C4-2B (cell line): Measurements from ENCODE around the gene FAM234B.

Experiments
- H3K27ac ChIP-seq: fragments of 450-650 bp; 2 replicates; pipeline ENCODE4 v1.5.1; 2017
- CTCF ChIP-seq: fragments of 450-650 bp; conservative IDR thresholded peaks from 2 replicates; pipeline ENCODE4 v1.5.1; 2017; ENCODE audit warnings: mild to moderate bottlenecking
- ZFX ChIP-seq: fragments of 450-650 bp; IDR thresholded peaks from 2 replicates; pipeline ENCODE4 v1.6.1; 2017

FAM234B gene

DNA sequence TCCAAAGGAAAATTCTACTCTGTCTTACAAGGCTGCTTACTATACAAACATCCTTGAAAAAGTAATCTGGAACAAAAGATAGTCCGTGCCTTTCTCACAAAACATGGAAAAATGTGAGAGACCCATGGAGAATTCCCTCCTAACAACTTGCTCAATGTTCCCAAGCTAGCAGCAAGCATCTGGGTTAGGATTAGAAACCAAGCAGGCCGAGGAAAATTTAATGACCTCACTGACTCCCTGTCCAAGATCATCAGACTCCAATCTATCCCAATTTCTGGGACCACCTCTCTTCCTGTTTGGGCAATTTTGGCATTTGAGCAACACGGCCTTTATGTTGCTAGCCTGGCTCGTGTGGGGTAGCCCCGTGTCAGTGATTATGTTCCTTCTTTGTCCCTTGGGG is 77.4 kb downstream of the FAM234B start:
- no peak overlapping the region for H3K27ac ChIP-seq

DNA sequence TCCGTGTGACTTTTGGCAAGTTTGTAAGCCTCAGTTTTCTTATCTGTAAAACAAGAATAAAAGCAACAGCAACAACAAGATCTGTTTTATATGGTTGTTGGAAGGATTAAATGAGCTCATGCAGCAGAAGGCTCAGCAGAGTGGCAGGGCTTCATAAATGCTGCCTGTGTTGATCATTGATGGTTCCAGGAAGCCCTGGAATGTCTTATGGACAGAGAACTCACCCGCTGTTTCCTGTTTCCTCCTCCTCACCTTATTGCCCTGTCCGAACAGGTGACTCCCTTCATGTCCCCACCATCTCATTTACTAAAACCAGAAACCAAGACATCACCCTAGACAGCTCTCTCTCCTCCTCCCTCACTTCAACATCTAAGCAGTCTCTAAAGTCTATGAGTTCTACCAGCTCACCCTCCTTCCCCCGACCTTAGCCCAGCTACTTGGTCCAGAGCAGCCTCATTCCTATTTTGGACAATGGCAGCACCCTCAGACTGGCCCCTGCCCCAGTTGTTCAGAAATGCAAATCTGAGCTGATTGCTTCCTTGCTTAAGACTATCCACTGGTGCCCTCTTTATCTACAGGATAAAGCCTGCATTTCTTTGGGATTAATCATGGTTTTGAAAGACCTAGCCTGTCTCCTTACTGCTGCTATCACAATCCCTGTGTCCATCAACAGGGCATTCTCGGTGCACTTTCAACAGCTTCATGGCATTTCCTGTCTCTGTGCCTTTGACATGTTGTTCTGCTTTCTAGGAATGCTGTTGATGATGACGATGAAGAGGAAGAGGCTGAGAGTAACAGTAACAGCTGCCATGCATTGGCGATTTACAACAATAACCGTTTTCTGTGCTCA is 80.7 kb downstream of the FAM234B start:
- no peak overlapping the region for H3K27ac ChIP-seq
- TF ChIP-seq ZFX (no peak), CTCF (no peak)

More for the DNA sequence above, 77.4 kb downstream of the FAM234B start:
- TF ChIP-seq ZFX (no peak), CTCF (no peak)

DNA sequence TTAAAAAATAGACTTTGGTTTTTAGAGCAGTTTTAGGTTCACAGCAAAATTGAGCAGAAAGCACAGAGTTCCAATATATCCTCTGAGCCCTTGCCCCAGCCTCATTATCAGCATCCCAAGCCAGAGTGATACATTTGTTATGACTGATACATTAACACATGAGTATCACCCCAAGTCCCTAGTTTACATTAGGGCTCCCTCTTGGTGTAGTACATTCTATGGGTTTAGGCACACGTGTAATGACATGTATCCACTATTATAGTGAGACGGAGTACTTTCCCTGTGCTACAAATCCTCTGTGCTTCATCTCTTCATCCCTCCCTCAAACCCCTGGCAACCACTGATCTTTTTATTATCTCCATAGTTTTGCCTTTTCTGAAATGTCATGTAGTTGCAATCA is 81.8 kb downstream of the FAM234B start:
- H3K27ac ChIP-seq, result no peak overlapping the region
- TF ChIP-seq CTCF, result no peak
- no peak for TF ChIP-seq ZFX

DNA sequence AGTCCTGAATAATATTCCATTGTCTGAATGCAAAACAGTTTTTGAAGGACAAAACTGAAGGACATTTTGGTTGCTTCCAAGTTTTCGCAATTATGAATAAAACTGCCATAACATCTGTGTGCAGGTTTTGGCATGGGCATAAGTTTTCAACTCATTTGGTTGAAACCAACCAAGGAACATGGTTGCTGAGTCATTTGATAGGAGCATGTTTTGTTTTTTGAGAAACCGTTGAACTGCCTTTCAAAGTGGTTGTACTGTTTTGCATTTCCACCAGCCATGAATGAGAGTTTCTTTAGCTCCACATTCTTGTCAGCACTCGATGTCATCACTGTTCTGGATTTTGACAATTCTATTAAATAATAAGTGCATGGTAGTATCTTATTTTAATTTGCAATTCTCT is 82.3 kb downstream of the FAM234B start:
- H3K27ac ChIP-seq, result no peak overlapping the region
- TF ChIP-seq ZFX (no peak), CTCF (no peak)

- no peak for TF ChIP-seq CTCF
- TF ChIP-seq ZFX, result no peak
- H3K27ac ChIP-seq, result peak overlapping the region; percentile 65
Measured at GRCh38 chr12:13127444-13127843, 83.3 kb downstream of the FAM234B start.

DNA sequence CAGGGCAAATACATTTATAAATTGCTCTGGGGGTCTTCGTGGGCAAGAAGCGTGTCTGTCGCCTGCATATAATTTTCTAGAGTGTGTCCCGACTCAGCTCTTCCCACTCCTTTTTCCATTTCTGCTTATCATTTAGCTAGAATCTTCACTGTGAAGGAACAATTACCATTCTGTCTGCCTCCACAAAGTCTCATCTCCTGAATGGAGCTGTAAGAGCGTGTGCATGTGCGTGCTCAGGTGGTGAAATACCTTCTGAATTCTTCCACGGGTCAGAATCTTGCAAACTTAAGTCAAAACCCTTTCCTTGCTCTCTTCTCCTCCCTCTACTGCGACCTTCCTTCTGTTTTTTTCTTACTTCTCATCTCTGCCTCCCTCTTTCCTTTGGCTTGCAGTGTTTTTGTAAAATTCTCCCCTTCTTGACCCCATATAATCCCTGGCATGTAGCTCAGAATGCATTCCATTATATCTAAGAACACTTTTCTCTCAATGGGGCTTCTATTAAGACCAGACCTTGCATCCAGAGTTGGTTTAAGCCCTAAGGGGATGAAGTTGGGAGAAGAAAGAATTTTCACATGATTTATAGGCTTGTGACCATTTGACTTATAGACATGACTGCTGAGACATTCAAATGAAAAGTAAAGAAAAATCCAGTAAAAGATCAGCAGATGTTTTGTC is 84.2 kb downstream of the FAM234B start:
- peak overlapping the region; percentile 65 for H3K27ac ChIP-seq
- TF ChIP-seq ZFX (no peak), CTCF (no peak)

DNA sequence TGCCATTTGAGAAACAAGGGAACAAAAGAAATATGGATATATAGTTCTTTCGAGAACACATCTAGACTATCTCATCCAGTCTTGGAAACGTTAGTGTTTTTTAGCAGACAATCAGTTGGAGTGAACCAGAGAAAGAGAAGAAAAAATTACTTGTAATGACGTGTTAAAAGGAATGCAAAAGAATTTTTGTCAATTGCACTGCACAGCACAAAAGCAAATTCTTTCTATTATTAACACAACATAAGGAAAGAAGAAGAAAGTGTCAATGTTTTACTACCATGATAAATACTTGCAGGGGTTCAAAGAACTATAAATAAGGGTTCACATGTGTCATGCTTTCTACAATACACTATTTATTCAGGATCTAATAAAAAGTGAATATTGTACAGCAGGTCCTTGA is 86.8 kb downstream of the FAM234B start:
- no peak overlapping the region for H3K27ac ChIP-seq
- no peak for TF ChIP-seq CTCF
- no peak for TF ChIP-seq ZFX
